ENCODE measurements around the gene HCRTR1. TPM values are rescaled to one million over a fixed set of nuclear protein-coding genes. Genes with fewer than 3 reads are reported as not detected.

Gene HCRTR1
- total and polyA plus RNA-seq, 10 of the 15 experiments (the other 5 are each of a cell fraction or from before 2014, with no cell fraction given) = not detected

- FAIRE-seq (no peak), DNase-seq (ENCODE audit: low read depth, low spot score) (no peak), ATAC-seq (no peak)
- H4K20me1 ChIP-seq (ENCODE audit: control insufficient read depth, insufficient read depth) = no peaks in the 10 kb centered on the region
- ChIA-PET CTCF (interaction anchor here (1.0 to 7.0 kb wide), 8 partner anchors 20 to 126 kb away, joined by 3 to 90 read pairs (median 6); no protein-coding TSS in a partner anchor), POLR2A (no interaction called here), RAD21 (ENCODE audit: unreplicated experiment) (interaction anchor here (0.6 to 4.5 kb wide), 4 partner anchors 83 to 127 kb away, joined by 3 to 62 read pairs (median 18); no protein-coding TSS in a partner anchor), SMC1A (ENCODE audit: uncharacterized antibody, unreplicated experiment) (interaction anchor here (0.8 to 5.7 kb wide), 4 partner anchors 24 to 127 kb away, joined by 3 to 38 read pairs (median 4); no protein-coding TSS in a partner anchor)
- no peaks in the 10 kb centered on the region for H3K4me1 ChIP-seq (ENCODE audit: control insufficient read depth, insufficient read depth, low read length)
- in situ Hi-C loops (cut with MboI) = no loop called here
- H3K9me3 ChIP-seq (replicated peaks; ENCODE audit: control insufficient read depth, insufficient read depth, low read length) = no peaks in the 10 kb centered on the region
- no peak overlapping the region for H3K27ac ChIP-seq (ENCODE audit: control insufficient read depth, insufficient read depth)
- no peak for TF ChIP-seq PKNOX1 (IDR thresholded peaks at IDR 0.05)
- TF ChIP-seq RUNX3 (IDR thresholded peaks at IDR 0.05; ENCODE audit: low read length) = no peak
- no peak for TF ChIP-seq NR2C2 (IDR thresholded peaks at IDR 0.05; ENCODE audit: borderline replicate concordance, control insufficient read depth, insufficient read length, low read depth)
- no peak for TF ChIP-seq ESRRA (IDR thresholded peaks at IDR 0.05; ENCODE audit: low read length)
- TF ChIP-seq PAX8 (IDR thresholded peaks at IDR 0.05) = no peak
- TF ChIP-seq BMI1 (IDR thresholded peaks at IDR 0.05; ENCODE audit: borderline replicate concordance) = no peak
- TF ChIP-seq IKZF1 (conservative IDR thresholded peaks at IDR 0.05) = no peak
- TF ChIP-seq USF1 (IDR thresholded peaks at IDR 0.05; ENCODE audit: borderline replicate concordance, extremely low read length, insufficient read depth, low read depth, low read length) = no peak
- TF ChIP-seq SMARCA5 (IDR thresholded peaks at IDR 0.05) = no peak
- TF ChIP-seq POLR2AphosphoS2 (IDR thresholded peaks at IDR 0.05; ENCODE audit: low read depth, low read length) = no peak
- TF ChIP-seq SREBF1 (IDR thresholded peaks at IDR 0.05; ENCODE audit: low read length) = no peak
- no peak for TF ChIP-seq MYC (IDR thresholded peaks at IDR 0.05; ENCODE audit: insufficient read depth, insufficient read length, insufficient replicate concordance, low read length, severe bottlenecking)
- no peak for TF ChIP-seq ZZZ3 (IDR thresholded peaks at IDR 0.05; ENCODE audit: control insufficient read depth, insufficient read length, low read depth)
- no peak for TF ChIP-seq BHLHE40 (IDR thresholded peaks at IDR 0.05; ENCODE audit: borderline replicate concordance in 1 of 2, low read depth in 2 of 2, low read length in 1 of 2)
- no peak for TF ChIP-seq ZBTB33 (IDR thresholded peaks at IDR 0.05)
- no peak overlapping the region for H3K4me3 ChIP-seq
- H3K4me2 ChIP-seq (ENCODE audit: control insufficient read depth, insufficient read depth) = no peak overlapping the region
- H3K36me3 ChIP-seq (ENCODE audit: control insufficient read depth in 2 of 2, insufficient read depth in 2 of 2, low read length in 1 of 2) = no peaks in the 10 kb centered on the region
- 34% methylated on average over 12 of the region's 12 CpGs for WGBS (ENCODE audit: insufficient coverage, insufficient replicate concordance, low lambda C conversion rate, missing lambda C conversion rate)
- no TSS peak for BruUV-seq (replicated peaks)
- H3K27me3 ChIP-seq (replicated peaks in 1 of 2; ENCODE audit: control insufficient read depth in 2 of 2, insufficient read depth in 2 of 2, low read length in 1 of 2) = no peaks in the 10 kb centered on the region; a peak in 1 of 4 replicates
- no peak overlapping the region for H2AFZ ChIP-seq (ENCODE audit: control insufficient read depth, low read depth, low read length)
- intact Hi-C loops (cut with micrococcal nuclease; ENCODE audit: unreplicated experiment) = loop anchor here (5.0 to 10.0 kb wide), 3 partner anchors 300 to 402 kb away; no protein-coding TSS in a partner anchor
- H3K79me2 ChIP-seq (ENCODE audit: control insufficient read depth, insufficient read depth, low read length) = no peaks in the 10 kb centered on the region
- H3K9ac ChIP-seq (ENCODE audit: control insufficient read depth, insufficient read depth, low read length) = no peak overlapping the region
Measured at GRCh38 chr1:31662463-31662862, 45.0 kb downstream of the HCRTR1 start.
